Activated CD8-positive, alpha-beta T cell treated with anti-CD3 and anti-CD28 coated beads for 36 hours (primary cell): ENCODE results near the gene IGSF3. TPM values are rescaled to one million over a fixed set of nuclear protein-coding genes. Genes with fewer than 3 reads are reported as not detected.

Experiments used
- ATAC-seq: fragments of 200-7000 bp; cut with Tn5 transposase; one replicate; pipeline ENCODE4 v1.10.0; 2021; ENCODE audit warnings: mild to moderate bottlenecking, moderate library complexity
- CTCF ChIA-PET: fragments of 350-600 bp; sonication (Branson Sonifier 250); formaldehyde crosslinking; loops from one replicate; lab custom pipeline; 2021; ENCODE audit warnings: antibody characterized with exemption; lab: Charles Lee
- POLR2A ChIA-PET: fragments of 350-600 bp; sonication (Branson Sonifier 250); formaldehyde crosslinking; loops from one replicate; lab custom pipeline; 2021; ENCODE audit warnings: antibody characterized with exemption; lab: Charles Lee
- DNase-seq: peaks from one replicate; pipeline ENCODE4 v3.0.0-alpha.2; 2020
- H3K27ac Mint-ChIP-seq: one replicate; pipeline ENCODE4 v1.8.0; 2021; ENCODE audit warnings: mild to moderate bottlenecking, mixed read lengths
- H3K27me3 Mint-ChIP-seq: one replicate; pipeline ENCODE4 v1.8.0; 2021; ENCODE audit warnings: mixed read lengths
- H3K36me3 Mint-ChIP-seq: one replicate; pipeline ENCODE4 v1.8.0; 2021; ENCODE audit warnings: low read depth, mixed read lengths
- H3K4me1 Mint-ChIP-seq: one replicate; pipeline ENCODE4 v1.8.0; 2021; ENCODE audit warnings: low read depth, mixed read lengths
- H3K4me3 Mint-ChIP-seq: one replicate; pipeline ENCODE4 v1.8.0; 2021; ENCODE audit warnings: mild to moderate bottlenecking, moderate library complexity, mixed read lengths
- H3K9me3 Mint-ChIP-seq: one replicate; pipeline ENCODE4 v1.8.0; 2021; ENCODE audit warnings: mixed read lengths
- intact Hi-C: fragments of 100-400 bp; cut with micrococcal nuclease; formaldehyde crosslinking; loops from one replicate; pipeline ENCODE4 v1.10.0; 2022
- total RNA-seq, 2 experiments: library from RNA; stranded (reverse); gene quantifications; one replicate each; pipeline ENCODE4 v1.2.3, GENCODE V29; 2021
- TF ChIP-seq, protein P1 (sequence below): fragments of 200-600 bp; IDR thresholded peaks from one replicate; pipeline ENCODE4 v1.8.0; 2022; ENCODE audit warnings: antibody characterized with exemption, mild to moderate bottlenecking

IGSF3 gene
- total RNA-seq, 2 experiments from 2014 or later, result 0.54 to 0.72 TPM

GRCh38 chr1:116706841-116707240 lies 39.3 kb upstream of the IGSF3 start:
- intact Hi-C loops, result no loop called here
- DNase-seq (no peak), ATAC-seq (no peak)
- peaks cover 4% of the 10 kb centered on the region for H3K9me3 Mint-ChIP-seq
- H3K4me3 Mint-ChIP-seq, result no peak overlapping the region
- peaks cover 6% of the 10 kb centered on the region for H3K27me3 Mint-ChIP-seq
- no peak overlapping the region for H3K27ac Mint-ChIP-seq
- H3K4me1 Mint-ChIP-seq, result peaks cover 3% of the 10 kb centered on the region
- CTCF ChIA-PET, result interaction anchor here (1.2 to 1.4 kb wide), 2 partner anchors 27 to 228 kb away, joined by 3 read pairs; no protein-coding TSS in a partner anchor
- POLR2A ChIA-PET, result interaction anchor here (0.6 kb wide), 1 partner anchor 342 kb away, joined by 3 read pairs; no protein-coding TSS in a partner anchor
- no peaks in the 10 kb centered on the region for H3K36me3 Mint-ChIP-seq
- TF ChIP-seq, protein P1, sequence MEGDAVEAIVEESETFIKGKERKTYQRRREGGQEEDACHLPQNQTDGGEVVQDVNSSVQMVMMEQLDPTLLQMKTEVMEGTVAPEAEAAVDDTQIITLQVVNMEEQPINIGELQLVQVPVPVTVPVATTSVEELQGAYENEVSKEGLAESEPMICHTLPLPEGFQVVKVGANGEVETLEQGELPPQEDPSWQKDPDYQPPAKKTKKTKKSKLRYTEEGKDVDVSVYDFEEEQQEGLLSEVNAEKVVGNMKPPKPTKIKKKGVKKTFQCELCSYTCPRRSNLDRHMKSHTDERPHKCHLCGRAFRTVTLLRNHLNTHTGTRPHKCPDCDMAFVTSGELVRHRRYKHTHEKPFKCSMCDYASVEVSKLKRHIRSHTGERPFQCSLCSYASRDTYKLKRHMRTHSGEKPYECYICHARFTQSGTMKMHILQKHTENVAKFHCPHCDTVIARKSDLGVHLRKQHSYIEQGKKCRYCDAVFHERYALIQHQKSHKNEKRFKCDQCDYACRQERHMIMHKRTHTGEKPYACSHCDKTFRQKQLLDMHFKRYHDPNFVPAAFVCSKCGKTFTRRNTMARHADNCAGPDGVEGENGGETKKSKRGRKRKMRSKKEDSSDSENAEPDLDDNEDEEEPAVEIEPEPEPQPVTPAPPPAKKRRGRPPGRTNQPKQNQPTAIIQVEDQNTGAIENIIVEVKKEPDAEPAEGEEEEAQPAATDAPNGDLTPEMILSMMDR, result no peak

DNA sequence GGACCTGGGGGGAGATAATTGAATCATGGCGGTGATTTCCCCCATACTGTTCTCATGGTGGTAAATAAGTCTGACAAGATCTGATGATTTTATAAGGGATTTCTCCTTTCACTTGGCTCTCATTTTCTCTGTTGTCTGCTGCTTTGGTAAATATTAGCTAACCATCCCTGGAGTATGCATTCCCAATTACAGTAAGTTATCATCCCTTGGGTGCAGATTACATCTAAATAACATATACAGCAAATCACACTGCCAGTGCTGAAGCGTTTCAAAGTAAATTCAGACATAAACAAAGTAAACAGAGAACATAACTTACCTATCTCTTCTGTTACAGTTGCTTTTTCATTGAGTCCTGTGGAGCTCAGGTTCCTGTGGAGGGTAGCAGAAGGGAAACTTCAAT lies 38.6 kb upstream of the IGSF3 start:
- TF ChIP-seq, protein P1, result no peak
- H3K4me1 Mint-ChIP-seq, result peaks cover under 1% of the 10 kb centered on the region

GRCh38 chr1:116704278-116704677 lies 36.7 kb upstream of the IGSF3 start:
- no peak for DNase-seq
- POLR2A ChIA-PET, result interaction anchor here (0.7 kb wide), 1 partner anchor 592 kb away, joined by 3 read pairs; no protein-coding TSS in a partner anchor
- CTCF ChIA-PET, result interaction anchor here (4.0 kb wide), 1 partner anchor 31 kb away, joined by 16 read pairs; no protein-coding TSS in a partner anchor
- Mint-ChIP-seq H3K4me1 (no peaks in the 10 kb centered on the region), H3K9me3 (peaks cover 6% of the 10 kb centered on the region), H3K27ac (no peak overlapping the region), H3K36me3 (no peaks in the 10 kb centered on the region), H3K27me3 (peaks cover 4% of the 10 kb centered on the region), H3K4me3 (no peak overlapping the region)
- TF ChIP-seq, protein P1, result no peak
- intact Hi-C loops, result no loop called here
- ATAC-seq, result no peak

More for the DNA sequence above, 38.6 kb upstream of the IGSF3 start:
- Mint-ChIP-seq H3K27ac (no peak overlapping the region), H3K4me3 (no peak overlapping the region), H3K36me3 (no peaks in the 10 kb centered on the region), H3K9me3 (peaks cover 6% of the 10 kb centered on the region), H3K27me3 (peaks cover 6% of the 10 kb centered on the region)
- DNase-seq, result no peak
- ATAC-seq, result no peak
- ChIA-PET CTCF (interaction anchor here (0.9 to 1.2 kb wide), 2 partner anchors 111 to 229 kb away, joined by 3 read pairs; no protein-coding TSS in a partner anchor), POLR2A (interaction anchor here (0.6 kb wide), 1 partner anchor 343 kb away, joined by 3 read pairs; no protein-coding TSS in a partner anchor)
- intact Hi-C loops, result no loop called here

- ATAC-seq (no peak), DNase-seq (no peak)
- TF ChIP-seq, protein P1, result no peak
- ChIA-PET POLR2A (no interaction called here), CTCF (no interaction called here)
- Mint-ChIP-seq H3K4me3 (no peak overlapping the region), H3K9me3 (peaks cover 6% of the 10 kb centered on the region), H3K4me1 (no peaks in the 10 kb centered on the region), H3K27me3 (no peaks in the 10 kb centered on the region), H3K36me3 (no peaks in the 10 kb centered on the region), H3K27ac (no peak overlapping the region)
- intact Hi-C loops, result no loop called here
Measured at GRCh38 chr1:116699605-116700004, 32.1 kb upstream of the IGSF3 start.

- POLR2A ChIA-PET, result no interaction called here
- no peak for ATAC-seq
- peaks cover 4% of the 10 kb centered on the region for H3K9me3 Mint-ChIP-seq
Measured at GRCh38 chr1:116698244-116698595, 30.7 kb upstream of the IGSF3 start.

More at GRCh38 chr1:116698244-116698595, 30.7 kb upstream of the IGSF3 start:
- DNase-seq, result no peak
- no peaks in the 10 kb centered on the region for H3K36me3 Mint-ChIP-seq
- CTCF ChIA-PET, result interaction anchor here (0.9 to 1.0 kb wide), 2 partner anchors 21 to 26 kb away, joined by 3 to 5 read pairs; no protein-coding TSS in a partner anchor
- intact Hi-C loops, result no loop called here
- no peaks in the 10 kb centered on the region for H3K4me1 Mint-ChIP-seq
- TF ChIP-seq, protein P1, result no peak
- H3K4me3 Mint-ChIP-seq, result no peak overlapping the region
- no peak overlapping the region for H3K27ac Mint-ChIP-seq
- H3K27me3 Mint-ChIP-seq, result no peaks in the 10 kb centered on the region
